DND-41 (cell line): ENCODE results near the gene WDR59.

Source experiments
- ATAC-seq: fragments of 200-7000 bp; cut with Tn5 transposase; 3 replicates; pipeline ENCODE4 v1.9.1; 2021; ENCODE audit warnings: low read depth; ENCODE audit not compliant: insufficient read depth
- DNase-seq: peaks from one replicate; pipeline ENCODE4 v3.0.0-alpha.2; 2020
- H2AFZ ChIP-seq: 2 replicates; pipeline ENCODE4 v1.6.0; 2012; ENCODE audit warnings: low read depth, low read length
- H3K27ac ChIP-seq: 2 replicates; pipeline ENCODE4 v1.5.1; 2012; ENCODE audit warnings: low read length, inconsistent platforms
- H3K27me3 ChIP-seq: fragments of 200-600 bp; sonication (generic); 2 replicates; pipeline ENCODE4 v1.6.0; 2012; ENCODE audit warnings: low read length, mild to moderate bottlenecking, inconsistent platforms; ENCODE audit not compliant: insufficient read depth, poor library complexity
- H3K36me3 ChIP-seq: 2 replicates; pipeline ENCODE4 v1.5.1; 2012; ENCODE audit warnings: low read length, inconsistent platforms; ENCODE audit not compliant: insufficient read depth
- H3K4me1 ChIP-seq: 2 replicates; pipeline ENCODE4 v1.5.1; 2012; ENCODE audit warnings: mild to moderate bottlenecking, low read length; ENCODE audit not compliant: insufficient read depth
- H3K4me2 ChIP-seq: 2 replicates; pipeline ENCODE4 v1.6.0; 2012; ENCODE audit warnings: mild to moderate bottlenecking, moderate library complexity, low read length, inconsistent platforms; ENCODE audit not compliant: insufficient read depth
- H3K4me3 ChIP-seq, 2 experiments: fragments of 200-600 bp in 1 of 2; shearing (Covaris generic) in 1 of 2; 2 replicates each; pipeline ENCODE4 v1.5.1; 2012 to 2016; ENCODE audit warnings: inconsistent platforms in 2 of 2, low read length in 2 of 2, mild to moderate bottlenecking in 2 of 2, low read depth in 1 of 2, moderate library complexity in 1 of 2
- H3K79me2 ChIP-seq: 2 replicates; pipeline ENCODE4 v1.6.0; 2012; ENCODE audit warnings: low read length, inconsistent platforms; ENCODE audit not compliant: insufficient read depth
- H3K9ac ChIP-seq: 2 replicates; pipeline ENCODE4 v1.6.0; 2012; ENCODE audit warnings: low read depth, mild to moderate bottlenecking, inconsistent platforms, low read length, moderate library complexity
- H3K9me3 ChIP-seq: 2 replicates; pipeline ENCODE4 v1.5.1; 2012; ENCODE audit warnings: low read length, moderate library complexity, mild to moderate bottlenecking, inconsistent platforms; ENCODE audit not compliant: insufficient read depth, severe bottlenecking
- H4K20me1 ChIP-seq: 2 replicates; pipeline ENCODE4 v1.6.0; 2012; ENCODE audit warnings: low read length; ENCODE audit not compliant: insufficient read depth
- EZH2 ChIP-seq: IDR thresholded peaks from 3 replicates; pipeline ENCODE4 v1.6.1; 2012; ENCODE audit warnings: borderline replicate concordance, low read depth, mild to moderate bottlenecking, moderate library complexity, low read length, inconsistent platforms; ENCODE audit not compliant: severe bottlenecking
- TF ChIP-seq, protein P1 (sequence below): IDR thresholded peaks from 2 replicates; pipeline ENCODE4 v1.5.1; 2012; ENCODE audit warnings: borderline replicate concordance, low read length, moderate library complexity, mild to moderate bottlenecking; ENCODE audit not compliant: poor library complexity, severe bottlenecking; ENCODE audit errors: extremely low read depth

The WDR59 gene

DNA sequence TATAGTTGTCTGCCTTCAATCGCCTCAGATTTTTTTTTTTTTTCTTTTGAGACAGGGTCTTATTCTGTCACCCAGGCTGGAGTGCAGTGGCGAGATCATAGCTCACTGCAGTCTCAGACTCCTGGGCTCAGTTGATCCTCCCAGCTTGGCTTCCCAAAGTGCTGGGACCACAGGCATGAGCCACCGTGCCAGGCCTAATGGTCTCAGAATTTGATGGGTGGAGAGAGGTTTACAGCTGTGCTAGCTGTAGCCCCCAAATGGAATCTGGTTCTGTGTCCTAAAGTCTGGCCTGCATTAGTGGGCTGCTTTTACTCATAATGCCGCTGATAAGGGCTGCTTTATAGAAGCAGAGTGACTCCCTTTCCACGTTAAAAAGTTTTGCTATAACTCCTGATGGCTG lies 19.0 kb upstream of the WDR59 start:
- Histone ChIP-seq H3K36me3 (peaks cover 77% of the 10 kb centered on the region), H3K27ac (peak overlapping the region; percentile 85; the same call in 1 of the 2 replicates), H2AFZ (no peak overlapping the region), H3K4me3 (peak overlapping the region in 1 of 2 experiments; percentile 94; a peak in 1 of 4 replicates), H3K27me3 (no peaks in the 10 kb centered on the region), H4K20me1 (peaks cover 94% of the 10 kb centered on the region), H3K9me3 (no peaks in the 10 kb centered on the region), H3K4me2 (peak overlapping the region; percentile 91), H3K4me1 (peaks cover 77% of the 10 kb centered on the region), H3K79me2 (peaks cover 100% of the 10 kb centered on the region), H3K9ac (no peak overlapping the region)
- TF ChIP-seq, protein P1, sequence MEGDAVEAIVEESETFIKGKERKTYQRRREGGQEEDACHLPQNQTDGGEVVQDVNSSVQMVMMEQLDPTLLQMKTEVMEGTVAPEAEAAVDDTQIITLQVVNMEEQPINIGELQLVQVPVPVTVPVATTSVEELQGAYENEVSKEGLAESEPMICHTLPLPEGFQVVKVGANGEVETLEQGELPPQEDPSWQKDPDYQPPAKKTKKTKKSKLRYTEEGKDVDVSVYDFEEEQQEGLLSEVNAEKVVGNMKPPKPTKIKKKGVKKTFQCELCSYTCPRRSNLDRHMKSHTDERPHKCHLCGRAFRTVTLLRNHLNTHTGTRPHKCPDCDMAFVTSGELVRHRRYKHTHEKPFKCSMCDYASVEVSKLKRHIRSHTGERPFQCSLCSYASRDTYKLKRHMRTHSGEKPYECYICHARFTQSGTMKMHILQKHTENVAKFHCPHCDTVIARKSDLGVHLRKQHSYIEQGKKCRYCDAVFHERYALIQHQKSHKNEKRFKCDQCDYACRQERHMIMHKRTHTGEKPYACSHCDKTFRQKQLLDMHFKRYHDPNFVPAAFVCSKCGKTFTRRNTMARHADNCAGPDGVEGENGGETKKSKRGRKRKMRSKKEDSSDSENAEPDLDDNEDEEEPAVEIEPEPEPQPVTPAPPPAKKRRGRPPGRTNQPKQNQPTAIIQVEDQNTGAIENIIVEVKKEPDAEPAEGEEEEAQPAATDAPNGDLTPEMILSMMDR: no peak
- no peak for TF ChIP-seq EZH2
- no peak for ATAC-seq
- no peak for DNase-seq

DNA sequence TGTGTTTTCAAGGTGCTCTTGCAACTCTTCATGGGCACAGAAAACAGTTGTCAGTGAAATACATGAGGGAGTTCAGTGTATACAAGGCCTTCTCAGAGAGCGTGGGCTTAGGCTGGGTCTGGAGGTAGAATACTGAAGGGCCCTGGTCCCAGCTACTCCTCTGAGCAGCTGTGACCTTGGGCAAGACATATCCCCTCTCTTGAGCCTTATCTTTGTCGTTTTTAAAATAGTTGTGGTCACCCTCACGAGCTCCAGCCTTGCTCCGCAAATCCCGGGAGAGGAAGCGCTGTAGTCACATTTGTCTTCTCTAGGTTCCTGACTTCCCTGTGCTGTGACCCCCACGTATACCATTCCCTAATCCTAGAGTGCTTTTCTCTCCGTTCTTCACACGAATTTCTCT lies 17.6 kb upstream of the WDR59 start:
- Histone ChIP-seq H3K4me1 (peaks cover 72% of the 10 kb centered on the region), H3K9ac (peak overlapping the region; percentile 83), H2AFZ (no peak overlapping the region), H3K36me3 (peaks cover 71% of the 10 kb centered on the region), H3K79me2 (peaks cover 86% of the 10 kb centered on the region), H3K27me3 (no peaks in the 10 kb centered on the region), H3K27ac (peak overlapping the region; percentile 85), H3K4me3 (peak overlapping the region; percentile 84 to 94; a peak in 3 of 4 replicates), H3K4me2 (peak overlapping the region; percentile 91), H4K20me1 (peaks cover 81% of the 10 kb centered on the region), H3K9me3 (no peaks in the 10 kb centered on the region)
- DNase-seq (no peak), ATAC-seq (no peak)
- no peak for TF ChIP-seq EZH2
- TF ChIP-seq, protein P1: no peak

DNA sequence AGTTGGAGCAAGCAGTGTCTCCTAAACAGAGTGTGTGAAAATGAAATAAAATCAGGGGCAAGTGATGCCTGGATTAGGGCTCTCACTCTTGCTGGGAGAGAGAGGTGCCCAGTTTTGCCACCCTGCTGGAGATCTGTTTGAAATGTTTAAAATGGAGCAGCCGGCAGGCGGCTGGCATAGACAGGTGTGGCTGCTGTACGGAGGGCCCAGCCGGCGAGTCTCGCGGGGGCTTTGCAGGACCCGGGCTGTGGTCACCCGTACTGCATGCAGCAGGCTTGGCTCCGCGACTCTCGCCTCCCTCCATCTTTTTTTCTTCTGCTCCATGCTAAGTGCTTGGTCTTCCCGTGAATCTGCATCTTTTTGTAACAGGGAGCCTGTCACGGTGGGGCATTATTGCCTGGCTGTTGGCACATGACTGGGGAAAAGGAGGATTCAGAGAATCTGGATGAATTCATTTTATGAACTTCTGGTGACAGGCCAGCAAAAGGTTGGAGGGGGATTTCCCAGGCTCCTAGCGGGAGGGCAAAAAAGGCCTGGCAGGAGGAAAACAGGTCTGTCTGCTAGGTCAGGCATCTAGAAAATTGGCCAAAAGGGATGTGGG lies 15.7 kb upstream of the WDR59 start:
- Histone ChIP-seq H3K4me1 (peaks cover 53% of the 10 kb centered on the region), H4K20me1 (peaks cover 62% of the 10 kb centered on the region), H3K79me2 (peaks cover 67% of the 10 kb centered on the region), H3K27me3 (no peaks in the 10 kb centered on the region), H3K9ac (peak overlapping the region; percentile 83), H3K9me3 (no peaks in the 10 kb centered on the region), H3K36me3 (peaks cover 58% of the 10 kb centered on the region), H2AFZ (no peak overlapping the region), H3K27ac (peak overlapping the region; percentile 85), H3K4me2 (peak overlapping the region; percentile 91), H3K4me3 (peak overlapping the region; percentile 84 to 94)
- peak; percentile 48 for ATAC-seq
- TF ChIP-seq, protein P1: no peak
- no peak for TF ChIP-seq EZH2
- peak; percentile 58 for DNase-seq
